Measurements from ENCODE around the gene IDNK. TPM values are rescaled to one million over a fixed set of nuclear protein-coding genes. Genes with fewer than 3 reads are reported as not detected.

The IDNK gene
- total and polyA plus RNA-seq, 4 donors = 5.6 to 33.4 (median 14.7) TPM

- TF ChIP-seq CTCF (IDR thresholded peaks at IDR 0.05; ENCODE audit: low read depth, low read length, missing input control) (no peak), RAD21 (IDR thresholded peaks at IDR 0.05) (no peak), NR2F2 (IDR thresholded peaks at IDR 0.05) (no peak), TAF1 (conservative IDR thresholded peaks at IDR 0.05) (no peak), FOXA2 (IDR thresholded peaks at IDR 0.05) (no peak), ZBTB33 (IDR thresholded peaks at IDR 0.05) (no peak)
These were observed 29.5 kb downstream of the IDNK start (continued) for GRCh38 chr9:83652433-83652832.

GRCh38 chr9:83655433-83655832 is 32.5 kb downstream of the IDNK start:
- no peak overlapping the region for H3K27ac ChIP-seq (ENCODE audit: low read depth in 1 of 2, low read length in 2 of 2)
- H3K4me1 ChIP-seq (ENCODE audit: control insufficient read depth in 4 of 4, insufficient read depth in 4 of 4, low read length in 3 of 4) = no peaks in the 10 kb centered on the region
- H3K36me3 ChIP-seq (ENCODE audit: control insufficient read depth in 4 of 4, insufficient read depth in 3 of 4, low read depth in 1 of 4, low read length in 3 of 4) = peaks cover 4 to 52% (median 47%) of the 10 kb centered on the region in 4 donors
- H3K9ac ChIP-seq (ENCODE audit: low read depth in 1 of 2, low read length in 2 of 2) = no peak overlapping the region
- 67% methylated on average over 1 of the region's 1 CpG for WGBS
- H3K4me3 ChIP-seq (ENCODE audit: low read depth in 1 of 3, low read length in 3 of 3) = no peak overlapping the region
- no peak for DNase-seq (ENCODE audit: low spot score)
- no peaks in the 10 kb centered on the region for H3K27me3 ChIP-seq (ENCODE audit: control insufficient read depth in 4 of 4, insufficient read depth in 4 of 4, low read length in 3 of 4)
- TF ChIP-seq FOXA2 (IDR thresholded peaks at IDR 0.05) (no peak), HNF4A (conservative IDR thresholded peaks at IDR 0.05) (no peak), TAF1 (conservative IDR thresholded peaks at IDR 0.05) (no peak), RAD21 (IDR thresholded peaks at IDR 0.05) (no peak), JUND (IDR thresholded peaks at IDR 0.05) (no peak), YY1 (IDR thresholded peaks at IDR 0.05) (no peak), MAX (IDR thresholded peaks at IDR 0.05) (no peak), CTCF (IDR thresholded peaks at IDR 0.05; ENCODE audit: low read depth, low read length, missing input control) (no peak), ZBTB33 (IDR thresholded peaks at IDR 0.05) (no peak), FOXA1 (IDR thresholded peaks at IDR 0.05) (no peak), HNF4G (IDR thresholded peaks at IDR 0.05) (no peak), SP1 (IDR thresholded peaks at IDR 0.05) (no peak), GABPA (IDR thresholded peaks at IDR 0.05 in 1 of 2, conservative IDR thresholded peaks at IDR 0.05 in 1 of 2) (no peak), EGR1 (IDR thresholded peaks at IDR 0.05; ENCODE audit: low read depth in 2 of 2) (no peak), REST (IDR thresholded peaks at IDR 0.05) (no peak), NR2F2 (IDR thresholded peaks at IDR 0.05) (no peak), RXRA (IDR thresholded peaks at IDR 0.05) (no peak), ATF3 (IDR thresholded peaks at IDR 0.05) (no peak)
- no peaks in the 10 kb centered on the region for H3K9me3 ChIP-seq (ENCODE audit: control insufficient read depth in 4 of 4, low read length in 3 of 4)
